NB4 (cell line): ENCODE results near the gene FBXO15.

Experiments used
- MYC ChIP-seq: IDR thresholded peaks from 2 replicates; pipeline ENCODE4 v1.6.1; 2011; ENCODE audit warnings: low read depth, low read length
- POLR2A ChIP-seq: IDR thresholded peaks from 2 replicates; pipeline ENCODE4 v1.6.1; 2011; ENCODE audit warnings: mild to moderate bottlenecking; ENCODE audit not compliant: insufficient read length; ENCODE audit errors: extremely low read depth
- TF ChIP-seq, protein P1 (sequence below): IDR thresholded peaks from one replicate; pipeline ENCODE4 v1.5.1; 2012; ENCODE audit warnings: low read depth, low read length
- TF ChIP-seq, protein P2 (sequence below): IDR thresholded peaks from 2 replicates; pipeline ENCODE4 v1.6.1; 2011; ENCODE audit warnings: low read depth, low read length

DNA sequence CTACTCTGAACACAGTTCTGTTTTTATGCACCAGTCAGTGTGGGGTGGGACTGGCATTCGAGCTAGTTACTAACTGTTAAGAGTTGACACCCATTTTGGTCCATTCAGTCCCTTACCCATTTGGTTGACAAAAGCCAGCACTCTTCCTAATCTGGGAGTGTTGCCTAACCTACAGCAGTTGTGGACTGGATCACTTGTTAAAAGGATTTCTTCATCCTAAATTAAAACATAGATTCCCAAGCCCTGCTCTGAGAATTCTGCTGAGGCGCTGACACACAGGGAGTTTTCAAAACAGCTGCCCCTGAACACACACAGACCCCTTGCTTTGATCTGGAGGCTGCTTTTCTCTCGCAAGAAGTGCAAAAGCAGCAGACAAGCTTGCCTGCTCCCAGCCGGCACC is 7.1 kb upstream of the FBXO15 start:
- TF ChIP-seq, protein P1, sequence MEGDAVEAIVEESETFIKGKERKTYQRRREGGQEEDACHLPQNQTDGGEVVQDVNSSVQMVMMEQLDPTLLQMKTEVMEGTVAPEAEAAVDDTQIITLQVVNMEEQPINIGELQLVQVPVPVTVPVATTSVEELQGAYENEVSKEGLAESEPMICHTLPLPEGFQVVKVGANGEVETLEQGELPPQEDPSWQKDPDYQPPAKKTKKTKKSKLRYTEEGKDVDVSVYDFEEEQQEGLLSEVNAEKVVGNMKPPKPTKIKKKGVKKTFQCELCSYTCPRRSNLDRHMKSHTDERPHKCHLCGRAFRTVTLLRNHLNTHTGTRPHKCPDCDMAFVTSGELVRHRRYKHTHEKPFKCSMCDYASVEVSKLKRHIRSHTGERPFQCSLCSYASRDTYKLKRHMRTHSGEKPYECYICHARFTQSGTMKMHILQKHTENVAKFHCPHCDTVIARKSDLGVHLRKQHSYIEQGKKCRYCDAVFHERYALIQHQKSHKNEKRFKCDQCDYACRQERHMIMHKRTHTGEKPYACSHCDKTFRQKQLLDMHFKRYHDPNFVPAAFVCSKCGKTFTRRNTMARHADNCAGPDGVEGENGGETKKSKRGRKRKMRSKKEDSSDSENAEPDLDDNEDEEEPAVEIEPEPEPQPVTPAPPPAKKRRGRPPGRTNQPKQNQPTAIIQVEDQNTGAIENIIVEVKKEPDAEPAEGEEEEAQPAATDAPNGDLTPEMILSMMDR, result no peak
- TF ChIP-seq MYC, result no peak
- no peak for TF ChIP-seq POLR2A
- TF ChIP-seq, protein P2, sequence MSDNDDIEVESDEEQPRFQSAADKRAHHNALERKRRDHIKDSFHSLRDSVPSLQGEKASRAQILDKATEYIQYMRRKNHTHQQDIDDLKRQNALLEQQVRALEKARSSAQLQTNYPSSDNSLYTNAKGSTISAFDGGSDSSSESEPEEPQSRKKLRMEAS, result no peak
